GM12874 (cell line): Measurements from ENCODE around the gene ZDHHC13.

Experiments used
- TF ChIP-seq, protein P1 (sequence below): IDR thresholded peaks from 2 replicates; pipeline ENCODE4 v1.5.1; 2011; ENCODE audit warnings: low read depth, mild to moderate bottlenecking, control low read depth, low read length, moderate library complexity; ENCODE audit not compliant: insufficient read depth

ZDHHC13 gene

DNA sequence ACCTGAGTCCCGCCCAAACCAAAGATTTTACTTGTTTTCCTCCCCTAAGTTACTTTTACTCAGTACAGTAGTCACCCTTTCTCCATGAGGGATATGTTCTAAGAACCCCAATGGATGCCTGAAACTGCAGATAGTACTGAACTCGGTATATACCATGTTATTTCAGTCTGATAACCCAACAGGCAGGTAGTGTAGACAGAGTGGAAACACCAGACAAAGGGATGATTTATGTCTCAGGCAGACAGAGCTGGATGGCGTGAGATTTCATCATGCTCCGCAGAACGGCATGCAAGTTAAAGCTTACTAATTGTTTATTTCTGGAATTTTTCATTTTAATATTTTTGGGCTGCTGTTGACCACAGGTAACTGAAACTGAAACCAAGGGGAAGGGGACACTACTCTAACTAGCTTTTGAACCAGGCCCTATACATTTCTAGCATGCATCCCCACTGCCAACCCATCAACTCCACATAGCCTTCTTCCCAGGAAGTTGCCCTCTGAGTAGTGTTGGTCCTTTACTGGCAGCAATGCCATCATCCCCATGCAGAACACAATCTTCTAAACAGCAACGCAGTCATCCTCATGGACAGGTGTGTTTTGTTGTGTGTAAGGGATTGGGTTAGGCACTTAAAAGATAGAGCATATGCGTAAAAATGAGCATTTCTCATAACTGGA is 57.1 kb downstream of the ZDHHC13 start:
- TF ChIP-seq, protein P1, sequence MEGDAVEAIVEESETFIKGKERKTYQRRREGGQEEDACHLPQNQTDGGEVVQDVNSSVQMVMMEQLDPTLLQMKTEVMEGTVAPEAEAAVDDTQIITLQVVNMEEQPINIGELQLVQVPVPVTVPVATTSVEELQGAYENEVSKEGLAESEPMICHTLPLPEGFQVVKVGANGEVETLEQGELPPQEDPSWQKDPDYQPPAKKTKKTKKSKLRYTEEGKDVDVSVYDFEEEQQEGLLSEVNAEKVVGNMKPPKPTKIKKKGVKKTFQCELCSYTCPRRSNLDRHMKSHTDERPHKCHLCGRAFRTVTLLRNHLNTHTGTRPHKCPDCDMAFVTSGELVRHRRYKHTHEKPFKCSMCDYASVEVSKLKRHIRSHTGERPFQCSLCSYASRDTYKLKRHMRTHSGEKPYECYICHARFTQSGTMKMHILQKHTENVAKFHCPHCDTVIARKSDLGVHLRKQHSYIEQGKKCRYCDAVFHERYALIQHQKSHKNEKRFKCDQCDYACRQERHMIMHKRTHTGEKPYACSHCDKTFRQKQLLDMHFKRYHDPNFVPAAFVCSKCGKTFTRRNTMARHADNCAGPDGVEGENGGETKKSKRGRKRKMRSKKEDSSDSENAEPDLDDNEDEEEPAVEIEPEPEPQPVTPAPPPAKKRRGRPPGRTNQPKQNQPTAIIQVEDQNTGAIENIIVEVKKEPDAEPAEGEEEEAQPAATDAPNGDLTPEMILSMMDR: no peak

DNA sequence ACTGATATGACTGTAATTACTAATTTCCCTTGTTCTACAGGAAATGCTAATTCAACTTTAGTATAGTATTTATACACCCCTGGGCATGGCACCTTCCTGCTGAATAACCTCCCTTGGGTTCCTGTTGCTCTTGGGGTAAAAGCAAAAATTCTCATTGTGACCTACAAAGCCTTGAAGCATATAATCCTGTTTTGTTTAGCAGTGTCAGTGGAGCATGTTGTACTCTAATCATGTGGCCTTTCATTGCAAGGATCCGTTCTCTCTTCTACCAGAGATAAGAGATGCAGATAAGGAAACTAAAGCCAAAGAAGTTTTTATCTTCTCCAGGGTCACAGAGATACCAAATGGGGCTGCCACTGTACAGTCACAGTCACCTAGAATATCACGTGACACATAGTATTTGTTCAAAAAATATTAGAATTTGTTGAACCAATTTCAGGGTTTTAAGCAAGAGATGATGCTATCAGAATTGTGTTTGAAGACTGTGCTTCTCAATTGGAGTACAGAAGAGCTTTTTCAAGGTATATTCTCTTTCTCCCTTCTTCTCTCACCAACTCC is 59.7 kb downstream of the ZDHHC13 start:
- TF ChIP-seq, protein P1: no peak

DNA sequence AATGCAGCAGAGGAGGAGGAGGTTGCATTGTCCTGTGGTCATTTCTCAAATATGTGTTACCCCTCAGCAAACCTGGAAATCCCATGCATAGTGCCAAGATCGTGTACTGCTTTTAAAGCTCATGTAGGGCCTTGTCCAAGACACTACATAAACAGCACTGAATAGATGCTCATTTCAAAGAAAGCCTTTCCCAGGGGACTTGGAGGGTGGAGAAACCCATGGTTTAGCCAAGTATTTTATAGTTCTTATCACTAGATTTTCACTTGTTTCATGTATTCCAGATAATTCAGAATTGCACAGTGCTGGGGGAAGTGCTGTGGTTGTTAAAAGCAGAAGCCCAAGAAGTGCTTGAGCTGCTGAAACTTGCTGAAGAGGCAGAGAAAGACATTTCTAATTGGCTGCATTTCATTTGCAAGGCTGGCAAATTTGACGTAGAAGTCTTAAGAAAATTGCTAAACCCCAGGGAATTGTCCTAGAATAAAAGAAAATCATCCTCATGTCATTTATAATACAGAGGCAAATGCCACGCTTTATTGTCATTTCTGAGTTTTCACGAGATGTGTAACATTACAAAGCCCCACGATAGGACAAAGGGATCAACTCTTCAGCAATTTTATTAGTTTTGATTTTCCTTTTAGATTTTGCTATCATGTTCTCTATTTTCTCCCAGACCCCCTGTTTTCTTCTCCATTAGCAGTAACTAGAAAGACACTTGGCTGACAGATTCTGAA is 64.7 kb downstream of the ZDHHC13 start:
- TF ChIP-seq, protein P1: no peak

DNA sequence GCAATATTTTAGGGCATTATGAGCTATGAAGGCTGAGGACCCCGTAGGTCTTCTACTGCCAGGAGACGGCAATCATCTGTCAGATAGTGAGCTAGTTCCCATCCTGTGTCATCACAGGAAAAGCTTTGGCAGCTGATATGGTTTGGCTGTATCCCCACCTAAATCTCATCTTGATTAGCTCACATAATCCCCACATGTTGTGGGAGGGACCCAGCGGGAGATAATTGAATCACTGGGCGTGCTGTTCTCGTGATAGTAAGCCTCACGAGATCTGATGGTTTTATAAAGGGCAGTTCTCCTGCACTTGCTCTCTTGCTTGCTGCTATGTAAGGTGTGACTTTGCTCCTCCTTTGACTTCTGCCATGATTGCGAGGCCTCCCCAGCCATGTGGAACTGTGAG is 66.7 kb downstream of the ZDHHC13 start:
- TF ChIP-seq, protein P1: no peak

DNA sequence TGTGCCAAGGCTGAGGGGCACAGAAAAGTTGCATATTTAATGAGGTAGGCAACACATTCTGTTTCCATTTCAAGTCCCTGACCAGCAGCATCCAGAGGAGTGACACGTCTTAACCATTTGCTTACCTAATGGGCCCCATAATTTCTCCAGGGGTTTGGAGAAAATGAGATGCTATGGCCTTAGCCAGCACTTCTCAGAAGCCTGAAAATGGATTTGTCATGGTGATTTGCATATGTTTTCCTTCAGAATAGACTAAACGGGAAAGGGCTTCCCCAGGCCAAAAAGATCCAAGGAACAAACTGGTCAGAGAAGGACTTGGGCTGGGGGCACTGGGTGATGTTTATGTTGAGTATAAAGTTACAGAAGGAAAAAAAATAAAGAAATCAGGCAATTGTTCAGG is 68.1 kb downstream of the ZDHHC13 start:
- TF ChIP-seq, protein P1: no peak

DNA sequence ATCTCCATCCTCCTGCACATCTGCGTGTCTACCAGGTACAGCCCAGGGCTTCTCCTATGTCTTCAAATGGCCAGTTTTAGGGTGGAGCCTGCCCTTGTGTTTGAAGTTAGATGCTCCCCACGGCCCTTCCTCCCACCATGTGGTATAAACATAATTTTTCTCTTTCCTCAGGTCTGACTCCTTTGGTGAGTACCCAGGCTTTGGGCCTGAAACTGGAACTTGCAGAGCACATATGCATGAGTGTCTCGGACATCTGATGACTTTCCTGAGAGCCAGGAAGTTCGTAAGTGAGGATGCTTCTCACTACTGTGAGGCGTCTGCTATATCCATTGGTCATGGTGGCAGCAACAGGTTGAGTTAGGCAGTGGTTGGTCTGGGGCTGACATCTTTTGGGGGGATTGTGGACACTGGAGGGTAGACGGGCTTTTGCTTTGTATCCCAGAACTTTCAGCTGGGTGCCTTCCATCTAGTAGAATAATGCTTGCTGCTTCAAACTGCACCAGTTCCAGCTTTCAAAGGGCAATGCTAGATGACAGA is 68.6 kb downstream of the ZDHHC13 start:
- TF ChIP-seq, protein P1: no peak

DNA sequence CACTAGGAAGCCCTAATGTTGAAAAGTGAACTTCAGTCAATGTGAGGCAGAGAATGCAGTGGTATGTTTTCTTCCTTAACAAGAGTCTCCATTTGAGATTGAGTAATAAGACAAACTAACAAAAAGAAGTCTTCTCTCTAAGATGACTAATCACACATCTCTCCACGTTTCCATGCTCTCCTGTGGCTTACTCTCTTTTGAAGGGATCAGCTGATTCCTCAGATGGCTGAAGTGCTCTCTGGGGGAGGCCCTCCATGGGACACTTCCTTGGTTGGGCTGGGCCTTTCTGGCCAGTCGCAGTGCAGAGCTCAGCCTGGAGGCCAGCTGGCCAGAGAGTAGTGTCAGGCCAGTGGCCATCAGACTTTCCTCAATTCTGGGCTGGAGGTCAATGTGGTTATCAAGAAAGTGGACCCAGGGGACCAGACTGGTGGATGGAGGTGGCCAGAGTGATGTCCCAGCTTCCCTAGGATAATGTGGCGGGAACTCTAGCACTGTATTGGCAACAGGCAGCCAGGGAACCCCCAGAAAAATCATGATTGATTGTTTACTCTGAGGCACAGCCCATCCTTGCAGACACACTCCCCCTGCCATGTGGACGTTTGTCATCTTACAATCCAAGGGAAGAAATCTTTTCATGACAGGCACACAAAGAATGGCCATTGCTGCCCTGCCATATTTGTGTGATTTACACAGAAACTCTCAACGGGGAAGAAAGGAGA is 70.3 kb downstream of the ZDHHC13 start:
- TF ChIP-seq, protein P1: no peak
